H1 (cell line): ENCODE results near the gene NDUFAF7. TPM values are rescaled to one million over a fixed set of nuclear protein-coding genes. Genes with fewer than 3 reads are reported as not detected.

Experiments used
- HDAC2 ChIP-seq, 2 experiments: fragments of 300-600 bp in 1 of 2; sonication (generic) in 1 of 2; IDR thresholded peaks; 2 replicates each; pipeline ENCODE4 v1.6.1; 2011 to 2012; ENCODE audit warnings: low read depth in 2 of 2, low read length in 2 of 2, mild to moderate bottlenecking in 2 of 2, moderate library complexity in 2 of 2, borderline replicate concordance in 1 of 2, inconsistent platforms in 1 of 2
- NANOG ChIP-seq: IDR thresholded peaks from 2 replicates; pipeline ENCODE4 v1.6.1; 2011; ENCODE audit warnings: low read length, low read depth, mild to moderate bottlenecking, inconsistent platforms; ENCODE audit not compliant: insufficient read depth, poor library complexity, severe bottlenecking
- SAP30 ChIP-seq: fragments of 300-600 bp; sonication (generic); IDR thresholded peaks from 2 replicates; pipeline ENCODE4 v1.7.1; 2012; ENCODE audit warnings: low read length, moderate library complexity, mild to moderate bottlenecking, inconsistent platforms; ENCODE audit not compliant: insufficient read depth, insufficient replicate concordance
- SP4 ChIP-seq: IDR thresholded peaks from 2 replicates; pipeline ENCODE4 v1.6.1; 2012; ENCODE audit warnings: low read length, inconsistent platforms
- polyA plus RNA-seq, 7 experiments: library from polyadenylated mRNA; depleted of rRNA in 3 of 7; stranded (reverse) in 5 of 7; unstranded in 2 of 7; fragments of >200 nt in 5 of 7; fragments of 200-250 nt in 2 of 7; gene quantifications; 1 replicate in 5 of 7; 2 replicates in 1 of 7; 4 replicates in 1 of 7; pipeline versions ENCODE4 v1.2.1 to v1.2.3, GENCODE V29; 2011 to 2013; ENCODE audit warnings: missing spikeins in 2 of 7, mixed read lengths in 2 of 7
- total RNA-seq: library from RNA; stranded (reverse); fragmentation: NEBNext Ultra II Directional; extraction: Animal tissue kit (Norgen Biotek cat#: 25700); gene quantifications from 2 replicates; pipeline ENCODE4 v1.2.1, GENCODE V29; 2021

Gene NDUFAF7
- total and polyA plus RNA-seq, 2 of the 8 experiments (the other 6 are each of a cell fraction or from before 2014, with no cell fraction given), result 50.2 to 56.0 TPM

- TF ChIP-seq NANOG (no peak), SP4 (no peak), HDAC2 (IDR thresholded peaks at IDR 0.05; ENCODE audit: borderline replicate concordance in 1 of 2, low read depth in 2 of 2, low read length in 2 of 2) (no peak), SAP30 (no peak)
- TF ChIP-seq, all 59 proteins: peak for 0
Measured at GRCh38 chr2:37274359-37274965, 43.0 kb downstream of the NDUFAF7 start (continued).
